ENCODE measurements around the gene RPS15. TPM values are rescaled to one million over a fixed set of nuclear protein-coding genes. Genes with fewer than 3 reads are reported as not detected.

Gene RPS15
- total RNA-seq, 4 donors from 2014 or later = 1,297 to 2,978 (median 2,171) TPM

DNA sequence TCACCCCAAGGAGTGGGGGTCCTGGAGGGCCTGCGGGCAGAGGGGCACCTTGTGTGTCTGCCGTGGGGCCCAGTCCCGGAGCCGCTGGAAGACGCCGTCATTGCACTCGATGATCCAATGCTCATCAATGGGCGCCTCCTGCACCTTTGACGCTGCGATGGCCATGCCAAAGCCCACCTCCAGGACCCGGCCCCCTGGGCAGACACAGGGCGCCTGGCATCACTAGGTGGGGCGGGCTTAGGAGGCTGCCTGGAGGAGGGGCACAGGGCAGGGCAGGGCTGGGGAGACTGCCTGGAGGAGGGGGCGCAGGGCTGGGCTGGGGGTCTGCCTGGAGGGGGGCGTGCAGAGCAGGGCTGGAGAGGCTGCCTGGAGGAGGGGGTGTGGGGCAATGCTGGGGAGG is 38.5 kb upstream of the RPS15 start:
- Histone ChIP-seq H3K4me1 (peaks cover 31 to 58% (median 57%) of the 10 kb centered on the region in 4 donors), H3K36me3 (peaks cover 0 to 10% (median 7%) of the 10 kb centered on the region in 4 donors), H3K4me3 (no peak overlapping the region), H3K9me3 (no peaks in the 10 kb centered on the region), H3K27me3 (peaks cover 0 to 5% (median 0%) of the 10 kb centered on the region in 4 donors), H3K27ac (replicated peaks in 1 of 4) (no peak overlapping the region)
- intact Hi-C loops (cut with DNase I) = loop anchor here (10.0 kb wide), 1 partner anchor 115 kb away; the partner anchor contains the start of gene EFNA2
- WGBS = 94% methylated on average over 13 of the region's 15 CpGs
- no peak for DNase-seq (ENCODE audit: extremely low spot score)
- TF ChIP-seq, protein P1, sequence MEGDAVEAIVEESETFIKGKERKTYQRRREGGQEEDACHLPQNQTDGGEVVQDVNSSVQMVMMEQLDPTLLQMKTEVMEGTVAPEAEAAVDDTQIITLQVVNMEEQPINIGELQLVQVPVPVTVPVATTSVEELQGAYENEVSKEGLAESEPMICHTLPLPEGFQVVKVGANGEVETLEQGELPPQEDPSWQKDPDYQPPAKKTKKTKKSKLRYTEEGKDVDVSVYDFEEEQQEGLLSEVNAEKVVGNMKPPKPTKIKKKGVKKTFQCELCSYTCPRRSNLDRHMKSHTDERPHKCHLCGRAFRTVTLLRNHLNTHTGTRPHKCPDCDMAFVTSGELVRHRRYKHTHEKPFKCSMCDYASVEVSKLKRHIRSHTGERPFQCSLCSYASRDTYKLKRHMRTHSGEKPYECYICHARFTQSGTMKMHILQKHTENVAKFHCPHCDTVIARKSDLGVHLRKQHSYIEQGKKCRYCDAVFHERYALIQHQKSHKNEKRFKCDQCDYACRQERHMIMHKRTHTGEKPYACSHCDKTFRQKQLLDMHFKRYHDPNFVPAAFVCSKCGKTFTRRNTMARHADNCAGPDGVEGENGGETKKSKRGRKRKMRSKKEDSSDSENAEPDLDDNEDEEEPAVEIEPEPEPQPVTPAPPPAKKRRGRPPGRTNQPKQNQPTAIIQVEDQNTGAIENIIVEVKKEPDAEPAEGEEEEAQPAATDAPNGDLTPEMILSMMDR (IDR thresholded peaks at IDR 0.05) = no peak
- no peak for TF ChIP-seq POLR2AphosphoS5 (IDR thresholded peaks at IDR 0.05)
- no peak for TF ChIP-seq EP300 (IDR thresholded peaks at IDR 0.05)
- no peak for TF ChIP-seq POLR2A (IDR thresholded peaks at IDR 0.05; ENCODE audit: low read depth)

DNA sequence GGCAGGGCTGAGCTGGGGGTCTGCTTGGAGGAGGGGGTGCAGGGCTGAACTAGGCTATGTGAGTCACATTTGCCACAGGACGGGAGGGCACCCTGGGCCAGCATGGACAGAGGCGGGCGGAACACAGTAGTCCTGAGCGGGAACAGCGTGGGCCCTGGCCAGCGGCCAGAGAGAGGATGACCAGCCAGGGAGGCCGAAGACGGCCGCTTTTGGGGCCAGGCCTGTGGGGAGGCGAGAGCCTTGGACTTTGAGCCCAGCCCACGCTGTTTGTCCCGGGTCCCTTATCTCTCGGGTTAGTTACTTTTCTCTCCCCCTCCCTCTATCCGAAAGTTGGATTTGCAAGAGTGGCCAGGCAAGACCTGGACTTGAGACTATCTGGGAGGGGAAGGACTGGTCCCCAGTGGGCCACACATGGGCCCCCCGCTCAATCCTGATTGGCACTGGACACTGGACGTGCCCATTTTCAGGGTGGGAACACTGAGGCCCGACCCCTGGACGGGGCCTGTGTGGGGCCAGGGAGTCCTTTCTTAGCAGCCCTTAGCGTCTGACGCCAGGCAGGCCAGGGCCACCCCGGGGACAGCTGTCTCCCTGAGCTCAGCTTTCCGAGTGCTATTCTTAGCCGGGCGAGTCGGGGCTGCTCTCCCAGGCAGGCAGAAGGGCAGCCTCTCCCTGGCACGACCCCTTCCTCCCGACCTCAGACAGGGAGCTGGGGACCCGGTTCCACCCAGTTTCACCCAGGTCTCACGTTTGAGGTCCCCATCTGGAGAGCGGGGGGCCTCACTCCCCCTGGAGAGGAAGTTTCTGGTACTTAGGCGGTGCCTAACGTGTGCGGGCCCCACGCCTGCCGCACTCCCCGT is 37.7 kb upstream of the RPS15 start:
- DNase-seq (ENCODE audit: extremely low spot score) = no peak
- intact Hi-C loops (cut with DNase I) = loop anchor here (10.0 kb wide), 1 partner anchor 116 kb away; the partner anchor contains the start of gene EFNA2
- Histone ChIP-seq H3K4me1 (peaks cover 23 to 50% (median 49%) of the 10 kb centered on the region in 4 donors), H3K36me3 (peaks cover 0 to 9% (median 0%) of the 10 kb centered on the region in 4 donors), H3K27me3 (peaks cover 0 to 5% (median 0%) of the 10 kb centered on the region in 4 donors), H3K9me3 (no peaks in the 10 kb centered on the region), H3K4me3 (peak overlapping the region; percentile 63 to 82 (median 68)), H3K27ac (replicated peaks in 1 of 4) (no peak overlapping the region)
- TF ChIP-seq EP300 (IDR thresholded peaks at IDR 0.05) (no peak), POLR2A (IDR thresholded peaks at IDR 0.05; ENCODE audit: low read depth) (no peak), POLR2AphosphoS5 (IDR thresholded peaks at IDR 0.05) (no peak)
- TF ChIP-seq, protein P1 (IDR thresholded peaks at IDR 0.05) = no peak
- 14% methylated on average over 7 of the region's 36 CpGs for WGBS

DNA sequence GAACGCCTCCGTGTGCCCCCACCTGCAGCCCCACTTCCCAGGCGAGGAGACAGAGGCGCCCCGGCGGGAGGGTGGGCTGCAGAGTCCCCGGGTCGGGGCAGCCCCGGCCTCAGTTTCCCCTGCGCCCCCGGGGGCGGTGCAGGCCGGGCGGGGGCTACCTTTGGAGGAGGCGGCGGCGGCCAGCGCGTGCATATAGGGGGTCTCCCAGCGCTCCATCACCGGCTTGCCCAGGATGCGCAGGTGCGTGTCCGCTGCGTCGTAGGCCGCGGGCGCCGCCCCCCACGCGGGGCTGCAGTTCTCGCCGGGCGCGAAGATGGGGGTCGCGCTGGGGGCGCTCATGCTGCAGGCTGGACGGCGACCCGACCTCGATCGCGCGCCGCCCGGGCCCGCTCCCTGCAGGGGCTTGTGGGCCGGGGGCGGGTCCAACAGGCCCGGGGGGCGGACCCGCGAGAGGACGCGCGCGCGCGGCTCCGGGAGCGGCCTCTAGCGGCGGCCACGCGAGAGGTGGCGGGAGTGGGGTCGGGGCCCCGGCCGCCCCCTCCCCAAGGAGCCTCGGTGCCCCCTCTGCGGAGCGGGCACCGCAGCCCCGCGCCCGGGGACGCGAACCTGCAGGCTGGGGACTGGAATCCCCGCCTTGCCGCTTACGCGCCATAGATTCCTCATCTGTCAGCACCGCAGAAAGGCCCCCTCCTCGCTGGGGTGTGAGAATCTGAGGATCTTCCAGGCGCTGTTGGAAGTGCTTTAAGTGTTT is 36.9 kb upstream of the RPS15 start, which contains the start of gene GAMT:
Gene GAMT, minus strand, starts transcription at position 405 of the 751 bp plus-strand sequence. Its CDS starts 66 bp downstream, at position 339.
- Histone ChIP-seq H3K9me3 (no peaks in the 10 kb centered on the region), H3K27ac (replicated peaks in 1 of 4) (peak within 1 kb of the TSS in 1 of 4 donors; percentile 3), H3K4me1 (peaks cover 15 to 44% (median 43%) of the 10 kb centered on the region in 4 donors), H3K4me3 (peak within 1 kb of the TSS; percentile 63 to 82 (median 68)), H3K36me3 (peaks cover 0 to 9% (median 0%) of the 10 kb centered on the region in 4 donors), H3K27me3 (peaks cover 0 to 5% (median 0%) of the 10 kb centered on the region in 4 donors)
- WGBS = 0% methylated on average over 4 of the region's 87 CpGs
- intact Hi-C loops (cut with DNase I) = loop anchor here (10.0 kb wide), 1 partner anchor 117 kb away; the partner anchor contains the start of gene EFNA2
- DNase-seq (ENCODE audit: extremely low spot score) = no peak
- no peak for TF ChIP-seq POLR2A (IDR thresholded peaks at IDR 0.05; ENCODE audit: low read depth)
- TF ChIP-seq, protein P1 (IDR thresholded peaks at IDR 0.05) = peak; percentile 49 to 64 (median 56)
- no peak for TF ChIP-seq POLR2AphosphoS5 (IDR thresholded peaks at IDR 0.05)

DNA sequence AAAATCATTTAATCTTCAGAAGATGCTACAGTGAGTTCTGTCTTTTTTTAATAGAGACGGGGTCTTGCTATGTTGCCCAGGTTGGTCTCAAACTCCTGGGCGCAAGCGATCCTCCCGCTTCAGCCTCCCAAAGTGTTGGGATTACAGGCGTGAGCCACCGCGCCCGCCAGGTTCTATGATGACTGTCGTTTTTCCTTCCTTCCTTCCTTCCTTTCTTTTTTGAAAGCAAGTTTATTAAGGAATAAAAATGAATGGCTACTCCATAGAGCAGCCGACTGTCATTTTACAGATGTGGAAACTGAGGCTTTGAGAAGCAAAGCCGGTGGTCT is 36.3 kb upstream of the RPS15 start:
- 68% methylated on average over 11 of the region's 11 CpGs for WGBS
- peak overlapping the region; percentile 63 to 82 (median 68) for H3K4me3 ChIP-seq
- no peaks in the 10 kb centered on the region for H3K9me3 ChIP-seq
- H3K27me3 ChIP-seq = peaks cover 0 to 5% (median 0%) of the 10 kb centered on the region in 4 donors
- no peak for DNase-seq (ENCODE audit: extremely low spot score)
- no peak overlapping the region for H3K27ac ChIP-seq (replicated peaks in 1 of 4)
- H3K4me1 ChIP-seq = peaks cover 14 to 44% (median 43%) of the 10 kb centered on the region in 4 donors
- no peak for TF ChIP-seq EP300 (IDR thresholded peaks at IDR 0.05)
- TF ChIP-seq POLR2AphosphoS5 (IDR thresholded peaks at IDR 0.05) = no peak
- TF ChIP-seq, protein P1 (IDR thresholded peaks at IDR 0.05) = no peak
- no peak for TF ChIP-seq POLR2A (IDR thresholded peaks at IDR 0.05; ENCODE audit: low read depth)
- H3K36me3 ChIP-seq = peaks cover 0 to 9% (median 0%) of the 10 kb centered on the region in 4 donors
- intact Hi-C loops (cut with DNase I) = loop anchor here (10.0 kb wide), 1 partner anchor 117 kb away; the partner anchor contains the start of gene EFNA2

Measured in esophagus muscularis mucosa (tissue), 4 donors.